ENCODE results near the gene PEAK1.

Gene PEAK1

GRCh38 chr15:77358545-77359240, 61.2 kb downstream of the PEAK1 start:
- no peak for DNase-seq (ENCODE audit: low read depth)

DNA sequence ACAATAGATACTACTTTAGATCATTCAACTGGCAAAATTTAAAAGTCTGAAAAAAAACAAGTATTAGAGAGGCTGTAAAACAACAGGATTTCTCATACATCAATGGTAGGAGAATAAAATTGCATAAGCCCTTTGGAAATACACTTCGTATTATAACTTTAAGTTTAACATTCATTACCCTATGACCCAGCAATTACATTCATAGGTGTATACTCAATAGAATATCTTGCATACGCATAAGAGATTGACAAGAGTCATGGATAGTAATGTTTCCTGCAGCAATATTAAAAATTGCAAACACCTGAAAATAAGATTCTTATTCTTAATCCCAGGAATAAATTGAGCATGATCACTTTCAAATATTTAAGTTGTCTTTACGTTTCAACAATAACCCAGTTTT, 63.6 kb downstream of the PEAK1 start:
- no peak for DNase-seq (ENCODE audit: low read depth)

GRCh38 chr15:77355321-77355720, 64.6 kb downstream of the PEAK1 start:
- no peak for DNase-seq (ENCODE audit: low read depth)

DNA sequence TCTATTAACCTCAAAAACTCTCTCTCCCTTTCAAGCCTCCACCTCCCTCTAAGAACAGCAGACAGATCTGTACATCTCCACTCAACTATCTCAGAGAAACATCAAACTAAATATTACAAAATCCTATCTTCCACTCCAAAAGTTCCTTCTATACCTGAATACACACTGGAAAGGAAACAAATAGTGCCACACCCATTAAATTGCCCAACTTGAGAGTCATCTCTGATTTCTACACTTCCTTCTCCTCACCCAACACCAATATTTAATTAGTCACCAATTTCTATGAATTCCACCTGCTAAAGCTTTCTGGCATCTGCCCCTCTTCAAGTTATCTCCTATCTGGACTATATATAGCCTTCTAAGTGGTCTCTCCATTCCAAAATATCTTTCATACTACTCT, 65.8 kb downstream of the PEAK1 start:
- no peak for DNase-seq (ENCODE audit: low read depth)

DNA sequence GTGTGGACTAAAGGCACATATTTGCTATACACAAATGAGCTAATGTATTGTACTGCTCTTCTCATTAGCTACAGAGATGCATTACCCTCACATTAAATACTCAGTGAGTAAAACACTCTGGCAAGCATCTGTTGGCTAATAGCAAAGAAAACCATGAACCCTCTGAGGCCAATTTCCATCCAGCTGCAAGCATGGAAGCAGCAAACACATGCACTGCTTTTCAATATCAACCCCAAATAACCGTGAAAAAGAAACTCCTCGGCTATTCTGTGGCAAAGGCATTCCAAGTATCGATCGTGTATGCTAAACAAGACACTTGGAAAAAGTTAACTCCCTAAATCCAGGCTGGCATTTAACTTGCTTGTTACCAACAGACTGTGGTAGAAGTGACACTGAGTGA, 67.0 kb downstream of the PEAK1 start:
- no peak for DNase-seq (ENCODE audit: low read depth)

- DNase-seq (ENCODE audit: low read depth), result no peak
Observed at GRCh38 chr15:77350792-77351191, 69.1 kb downstream of the PEAK1 start.

DNA sequence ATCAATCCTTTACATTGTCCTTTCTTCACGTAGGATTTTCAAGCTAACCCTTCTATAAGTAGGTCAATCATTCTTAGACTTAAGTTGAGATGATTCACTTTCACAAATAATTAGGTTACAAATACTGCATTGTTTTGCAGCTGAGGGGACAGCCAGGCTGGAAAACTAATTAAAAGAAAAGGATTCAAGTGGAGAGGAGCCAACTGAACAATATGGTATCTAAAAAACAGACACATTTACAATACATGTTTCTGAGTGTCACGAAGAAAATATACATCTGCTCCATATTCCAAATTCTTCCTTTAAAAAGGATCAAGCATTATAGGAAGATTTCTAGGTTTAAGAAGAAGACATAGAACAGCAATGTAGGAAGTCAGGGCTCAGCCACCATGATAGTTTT, 70.2 kb downstream of the PEAK1 start:
- DNase-seq (ENCODE audit: low read depth), result no peak

DNA sequence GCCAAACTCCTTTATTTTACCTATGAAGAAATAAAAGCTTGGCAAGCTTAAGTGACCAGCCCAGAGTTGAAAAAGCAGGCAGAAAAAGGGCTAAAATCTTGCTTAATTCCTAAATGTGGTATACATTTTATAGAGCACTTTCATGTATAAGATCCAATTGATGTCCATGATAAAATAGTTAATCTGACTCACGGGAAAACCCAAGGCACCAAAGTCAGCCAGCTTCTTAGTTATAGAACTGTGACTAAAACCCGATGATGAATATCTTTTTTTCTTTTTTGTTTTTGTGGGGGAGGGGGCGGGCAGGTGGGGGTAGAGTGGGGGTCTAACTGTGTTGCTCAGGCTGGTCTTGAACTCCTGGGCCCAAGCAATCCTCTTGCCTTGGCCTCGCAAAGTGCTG, 71.4 kb downstream of the PEAK1 start:
- no peak for DNase-seq (ENCODE audit: low read depth)

GRCh38 chr15:77347197-77347596, 72.7 kb downstream of the PEAK1 start:
- no peak for DNase-seq (ENCODE audit: low read depth)

GRCh38 chr15:77346245-77347036, 73.5 kb downstream of the PEAK1 start:
- no peak for DNase-seq (ENCODE audit: low read depth)

DNA sequence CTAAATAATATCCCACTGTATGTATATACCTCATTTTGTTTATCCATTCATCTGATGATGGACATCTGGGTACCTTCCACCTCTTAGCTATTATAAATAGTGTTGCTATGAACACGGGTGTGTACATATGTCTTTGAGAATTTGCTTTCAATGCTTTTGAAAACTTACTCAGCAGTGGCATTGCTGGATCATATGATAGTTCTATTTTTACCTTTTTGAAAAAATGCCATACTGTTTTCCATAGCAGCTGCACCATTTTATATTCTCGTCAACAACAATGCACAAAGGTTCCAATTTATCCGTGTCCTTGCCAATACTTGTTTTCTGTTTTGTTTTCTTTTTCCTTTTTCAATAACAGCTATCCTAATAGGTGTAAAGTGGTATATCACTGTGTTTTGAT, 77.1 kb downstream of the PEAK1 start:
- DNase-seq (ENCODE audit: low read depth), result no peak

DNA sequence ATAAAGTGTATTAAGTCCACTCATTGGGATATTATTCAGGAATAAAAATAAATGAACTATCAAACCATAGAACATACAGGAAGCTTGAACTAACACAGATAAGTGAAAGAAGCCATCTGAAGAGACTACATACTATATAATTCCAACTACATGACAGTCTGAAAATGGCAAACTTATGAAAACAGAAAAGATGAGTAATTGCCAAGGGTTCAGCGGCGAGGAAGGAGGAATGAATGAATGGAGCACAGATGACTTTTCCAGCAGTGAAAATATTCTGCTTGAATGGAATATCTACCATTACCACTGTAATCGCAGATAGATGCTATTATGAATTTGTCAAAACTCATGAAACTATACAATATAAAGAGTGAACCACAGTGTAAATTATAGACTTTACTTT, 79.7 kb downstream of the PEAK1 start:
- DNase-seq (ENCODE audit: low read depth), result no peak

GRCh38 chr15:77336006-77336405, 83.9 kb downstream of the PEAK1 start:
- DNase-seq (ENCODE audit: low read depth), result no peak

- no peak for DNase-seq (ENCODE audit: low read depth)
Observed at GRCh38 chr15:77335298-77335697, 84.6 kb downstream of the PEAK1 start.

- no peak for DNase-seq (ENCODE audit: low read depth)
Observed at GRCh38 chr15:77333166-77333565, 86.7 kb downstream of the PEAK1 start.

DNA sequence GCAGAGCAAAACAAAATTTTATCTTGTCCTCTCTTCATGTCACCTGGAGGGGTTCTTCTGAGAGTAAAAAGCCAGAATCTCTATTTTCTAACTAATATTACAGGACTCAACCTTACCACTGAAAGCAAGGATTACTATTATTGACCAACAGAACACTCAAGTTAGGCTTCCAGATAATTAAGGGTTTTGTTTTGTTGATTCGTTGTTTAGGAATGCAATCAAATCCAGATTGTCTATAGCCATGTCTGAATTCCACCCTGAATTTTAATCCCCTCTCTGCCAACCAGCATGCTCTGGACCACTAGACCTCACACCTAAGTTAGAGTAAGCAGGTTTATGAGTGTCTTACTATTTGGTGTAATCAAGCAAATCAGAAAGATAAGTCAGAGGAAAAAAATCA, 90.7 kb downstream of the PEAK1 start:
- DNase-seq (ENCODE audit: low read depth), result no peak

DNA sequence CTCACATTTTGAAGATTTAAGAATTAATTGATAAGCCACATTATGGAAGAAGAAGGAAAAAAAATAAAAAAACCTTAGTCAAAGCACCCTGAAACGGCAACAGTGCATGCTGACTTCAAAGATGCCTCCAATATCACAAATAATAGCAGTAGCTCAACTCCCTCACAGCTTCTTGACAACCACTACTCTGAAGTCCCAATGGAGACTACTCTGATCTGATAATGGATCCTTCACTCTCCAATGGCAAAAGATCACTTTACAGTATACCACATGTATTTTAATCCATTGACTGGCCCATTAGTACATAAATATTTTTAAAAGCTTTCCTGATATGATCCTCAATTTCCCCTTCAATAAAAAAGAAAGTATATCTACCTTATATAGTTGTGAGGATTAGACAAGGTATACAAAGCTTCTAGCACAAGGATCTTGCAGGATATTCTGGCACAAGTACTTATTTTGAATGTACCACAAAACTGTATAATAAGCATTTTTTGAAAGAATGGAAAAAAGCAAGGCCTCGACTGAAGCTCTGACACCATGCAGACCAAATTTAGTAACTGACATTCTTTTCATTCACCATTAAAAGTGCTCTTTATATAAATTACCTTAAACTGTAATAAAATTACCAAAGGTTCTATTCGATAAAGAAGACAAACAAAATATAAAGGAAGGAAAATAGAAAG, 91.9 kb downstream of the PEAK1 start:
- DNase-seq (ENCODE audit: low read depth), result no peak

- DNase-seq (ENCODE audit: low read depth), result no peak
Observed at GRCh38 chr15:77327168-77327567, 92.7 kb downstream of the PEAK1 start.

DNA sequence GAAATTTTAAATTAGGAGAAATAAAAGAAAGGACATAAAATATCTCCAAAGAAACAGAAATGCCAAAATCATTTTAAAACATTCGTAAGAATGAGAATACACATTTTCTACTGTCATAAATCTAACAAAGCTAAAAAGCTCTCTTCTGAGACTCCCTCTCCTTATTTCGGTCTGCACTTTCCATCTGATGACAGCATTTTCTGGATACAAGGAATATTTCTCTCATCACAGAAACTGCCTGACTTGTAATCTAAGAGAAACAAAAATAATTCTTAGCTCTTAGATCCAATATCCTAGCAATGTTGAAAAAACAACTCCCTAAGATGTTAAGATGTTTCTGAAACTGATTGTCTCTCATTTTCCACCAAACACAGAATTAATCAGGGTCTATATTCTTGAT, 93.5 kb downstream of the PEAK1 start:
- DNase-seq (ENCODE audit: low read depth), result no peak

DNA sequence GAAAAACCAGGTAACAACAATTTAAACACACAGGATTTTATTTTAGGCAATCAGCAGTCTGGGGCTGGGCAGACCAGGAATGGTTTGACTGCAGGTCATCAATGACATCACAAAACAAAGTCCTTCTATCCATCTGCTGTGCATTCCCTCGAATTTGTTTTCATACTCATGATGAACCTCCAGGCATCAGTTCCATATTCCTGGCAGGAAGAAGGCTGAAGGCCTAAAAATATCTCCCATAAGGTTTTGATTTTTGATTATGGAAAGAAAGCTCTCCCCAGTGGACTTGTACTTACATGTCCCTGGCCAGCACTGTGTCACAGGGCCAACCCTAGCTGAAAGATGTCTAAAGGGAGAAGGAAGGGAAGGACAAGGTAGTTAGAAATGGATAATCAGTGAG, 107.4 kb downstream of the PEAK1 start:
- no peak for DNase-seq (ENCODE audit: low read depth)

DNA sequence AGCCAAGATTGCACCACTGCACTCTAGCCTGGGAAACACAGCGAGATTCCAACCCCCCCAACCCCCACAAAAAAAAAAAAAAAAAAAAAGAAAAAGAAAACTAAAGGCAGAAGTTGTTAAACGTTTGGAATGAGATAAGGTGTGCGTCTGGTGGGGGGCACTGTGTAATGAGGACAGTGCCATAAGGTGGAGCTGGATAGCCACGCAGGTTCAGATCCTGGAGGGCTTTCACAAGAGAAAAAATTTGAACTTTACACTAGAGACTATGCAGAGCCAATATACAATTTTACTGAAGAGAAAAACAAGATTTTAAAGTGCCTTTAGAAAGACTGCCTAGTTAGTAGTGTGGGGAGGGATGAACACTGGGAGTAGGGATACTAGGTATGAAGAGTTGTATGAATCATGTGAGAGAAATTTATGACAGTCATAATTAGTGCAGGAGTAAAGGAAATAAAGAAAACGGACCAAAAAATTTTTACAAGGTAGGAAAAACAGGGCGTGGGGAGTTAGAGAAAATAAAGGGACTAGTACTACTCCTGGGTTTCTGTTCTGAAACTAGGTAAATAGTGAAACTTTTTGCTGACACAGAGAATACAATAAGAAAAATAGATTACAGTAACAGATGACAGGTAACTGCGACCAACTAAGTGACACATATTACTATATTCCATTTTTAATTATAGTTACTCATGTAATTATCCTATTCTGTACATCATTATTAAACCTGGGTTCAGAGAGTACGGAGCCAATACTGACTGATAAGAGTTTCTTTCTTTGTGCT, 108.1 kb downstream of the PEAK1 start:
- no peak for DNase-seq (ENCODE audit: low read depth)

GRCh38 chr15:77311020-77311419, 108.9 kb downstream of the PEAK1 start:
- DNase-seq (ENCODE audit: low read depth), result no peak
